SK-N-SH (cell line): ENCODE data around the gene RREB1. TPM values are rescaled to one million over a fixed set of nuclear protein-coding genes. Genes with fewer than 3 reads are reported as not detected.

ENCODE experiments used
- CTCF ChIA-PET: fragments of 300-600, 350-600 bp; formaldehyde crosslinking; extraction: SDS; loops from one replicate; lab custom pipeline; 2021; lab: Yijun Ruan, JAX
- POLR2A ChIA-PET: fragments of 350-600 bp; sonication (Branson Sonifier 250); formaldehyde crosslinking; extraction: SDS; loops from one replicate; lab custom pipeline; 2020; ENCODE audit warnings: antibody characterized with exemption, inconsistent platforms; lab: Yijun Ruan, JAX
- DNase-seq: peaks from one replicate; pipeline ENCODE4 v3.0.0; 2012
- H2AFZ ChIP-seq: fragments of 200-600 bp; sonication (generic); 2 replicates; pipeline ENCODE4 v1.8.1; 2016; ENCODE audit warnings: antibody characterized with exemption, mild to moderate bottlenecking, low read depth
- H3F3A ChIP-seq: fragments of 200-600 bp; sonication (generic); replicated peaks from 2 replicates; pipeline ENCODE3; 2016; ENCODE audit warnings: antibody characterized with exemption, mild to moderate bottlenecking; ENCODE audit not compliant: insufficient read depth
- H3K27ac ChIP-seq, 2 experiments: fragments of 200-500 bp in 1 of 2; fragments of 200-600 bp in 1 of 2; sonication (Bioruptor generic) in 1 of 2; sonication (generic), shearing (Covaris generic) in 1 of 2; 2 replicates each; pipeline versions ENCODE4 v1.5.1 to v1.6.1; 2014 to 2016; ENCODE audit warnings: low read depth in 2 of 2, inconsistent platforms in 1 of 2, low read length in 1 of 2, mild to moderate bottlenecking in 1 of 2, mixed read lengths in 1 of 2
- H3K27me3 ChIP-seq: fragments of 200-600 bp; sonication (generic), shearing (Covaris generic); 2 replicates; pipeline ENCODE4 v1.6.1; 2016; ENCODE audit warnings: mixed run types; ENCODE audit not compliant: insufficient read depth
- H3K36me3 ChIP-seq, 2 experiments: fragments of 200-500 bp in 1 of 2; fragments of 200-600 bp in 1 of 2; sonication (Bioruptor generic) in 1 of 2; sonication (generic) in 1 of 2; replicated peaks in 1 of 2; 2 replicates each; pipeline versions ENCODE3 to v1.5.1; 2014 to 2016; ENCODE audit warnings: low read length in 1 of 2, mild to moderate bottlenecking in 1 of 2; ENCODE audit not compliant: insufficient read depth in 2 of 2, control insufficient read depth in 1 of 2
- H3K4me1 ChIP-seq, 2 experiments: fragments of 200-500 bp in 1 of 2; fragments of 200-600 bp in 1 of 2; sonication (Bioruptor generic) in 1 of 2; sonication (generic), shearing (Covaris generic) in 1 of 2; 2 replicates each; pipeline versions ENCODE4 v1.5.1 to v1.6.1; 2014 to 2016; ENCODE audit warnings: low read depth in 1 of 2, low read length in 1 of 2, mixed run types in 1 of 2; ENCODE audit not compliant: insufficient read depth in 2 of 2, control insufficient read depth in 1 of 2
- H3K4me2 ChIP-seq: fragments of 200-600 bp; sonication (generic), shearing (Covaris generic); 2 replicates; pipeline ENCODE4 v1.6.1; 2017; ENCODE audit warnings: mixed run types
- H3K4me3 ChIP-seq, 2 experiments: fragments of 200-500 bp in 1 of 2; fragments of 200-600 bp in 1 of 2; sonication (Bioruptor generic) in 1 of 2; sonication (generic), shearing (Covaris generic) in 1 of 2; 2 replicates each; pipeline versions ENCODE4 v1.5.1 to v1.8.1; 2014 to 2016; ENCODE audit warnings: low read depth in 2 of 2, inconsistent platforms in 1 of 2, low read length in 1 of 2, mild to moderate bottlenecking in 1 of 2, mixed read lengths in 1 of 2, moderate library complexity in 1 of 2
- H3K79me2 ChIP-seq: fragments of 200-600 bp; sonication (generic); 2 replicates; pipeline ENCODE4 v1.8.1; 2017; ENCODE audit warnings: mild to moderate bottlenecking; ENCODE audit not compliant: insufficient read depth
- H3K9ac ChIP-seq: fragments of 200-600 bp; sonication (generic); 2 replicates; pipeline ENCODE4 v1.6.1; 2017; ENCODE audit warnings: mixed run types
- H3K9me2 ChIP-seq: fragments of 200-600 bp; sonication (generic); 2 replicates; pipeline ENCODE4 v1.6.1; 2017; ENCODE audit warnings: mixed run types
- H3K9me3 ChIP-seq: fragments of 200-600 bp; sonication (generic); 2 replicates; pipeline ENCODE4 v1.6.1; 2017; ENCODE audit warnings: mixed run types, mild to moderate bottlenecking, moderate library complexity
- H4K20me1 ChIP-seq: fragments of 200-600 bp; sonication (generic); 2 replicates; pipeline ENCODE4 v1.6.1; 2017; ENCODE audit warnings: mild to moderate bottlenecking, mixed run types; ENCODE audit not compliant: insufficient read depth
- EZH2phosphoT487 ChIP-seq: fragments of 200-600 bp; sonication (generic); IDR thresholded peaks from 2 replicates; pipeline ENCODE4 v1.6.1; 2017; ENCODE audit warnings: low read depth, mixed run types, mild to moderate bottlenecking, antibody characterized with exemption, moderate library complexity, borderline replicate concordance
- FOSL2 ChIP-seq: IDR thresholded peaks from 2 replicates; pipeline ENCODE4 v1.4.0; 2012; ENCODE audit warnings: low read depth, mild to moderate bottlenecking, moderate library complexity, borderline replicate concordance
- FOXJ3 ChIP-seq: sonication (generic); formaldehyde crosslinking; IDR thresholded peaks from 2 replicates; pipeline ENCODE4 v1.5.1; 2020; ENCODE audit warnings: mild to moderate bottlenecking, missing genetic modification reagents
- FOXM1 ChIP-seq: IDR thresholded peaks from 2 replicates; pipeline ENCODE4 v1.4.0; 2012; ENCODE audit warnings: low read depth, mild to moderate bottlenecking
- MAX ChIP-seq: IDR thresholded peaks from 2 replicates; pipeline ENCODE4 v1.4.0; 2012; ENCODE audit warnings: low read depth
- NFIC ChIP-seq: IDR thresholded peaks from 2 replicates; pipeline ENCODE4 v1.4.0; 2012; ENCODE audit warnings: borderline replicate concordance
- NRF1 ChIP-seq: IDR thresholded peaks from 2 replicates; pipeline ENCODE4 v1.6.1; 2012; ENCODE audit warnings: low read depth, mild to moderate bottlenecking, low read length
- PBX3 ChIP-seq: IDR thresholded peaks from 2 replicates; pipeline ENCODE4; 2012
- POLR2AphosphoS5 ChIP-seq: IDR thresholded peaks from 2 replicates; pipeline ENCODE4 v1.6.1; 2012; ENCODE audit warnings: low read depth, low read length
- RAD21 ChIP-seq: IDR thresholded peaks from 2 replicates; pipeline ENCODE4 v1.6.1; 2012; ENCODE audit warnings: mild to moderate bottlenecking, low read length
- RXRA ChIP-seq: IDR thresholded peaks from 2 replicates; pipeline ENCODE4 v1.4.0; 2012; ENCODE audit warnings: low read depth, mild to moderate bottlenecking, borderline replicate concordance
- SIN3A ChIP-seq: IDR thresholded peaks from 2 replicates; pipeline ENCODE4 v1.6.1; 2012; ENCODE audit warnings: low read depth, mild to moderate bottlenecking, low read length, moderate library complexity, borderline replicate concordance
- SMC3 ChIP-seq: IDR thresholded peaks from 2 replicates; pipeline ENCODE4 v1.6.1; 2012; ENCODE audit warnings: low read depth, low read length, improper control_type of control experiment
- TAF1 ChIP-seq: IDR thresholded peaks from 2 replicates; pipeline ENCODE4 v1.6.1; 2012; ENCODE audit warnings: low read depth, mild to moderate bottlenecking, low read length, moderate library complexity, borderline replicate concordance
- WGBS: methylation state at CpG from one replicate; pipeline ENCODE4 v1.1.6; 2017; ENCODE audit warnings: low lambda C conversion rate; 5-methylcytosine and 5-hydroxymethylcytosine counted together
- polyA plus RNA-seq, 3 experiments: library from polyadenylated mRNA; depleted of rRNA; stranded (reverse); fragments of >200 nt; gene quantifications; 2 replicates each; pipeline ENCODE4 v1.2.3, GENCODE V29; 2012

Gene RREB1
- polyA plus RNA-seq, 1 of the 3 experiments (the other 2 are of a cell fraction), result 2.0 TPM

- Histone ChIP-seq H3K9me2 (no peaks in the 10 kb centered on the region), H3K9me3 (no peaks in the 10 kb centered on the region), H4K20me1 (no peaks in the 10 kb centered on the region), H3K4me2 (no peak overlapping the region), H3K4me3 (no peak overlapping the region), H3K36me3 (no peaks in the 10 kb centered on the region), H3K4me1 (no peaks in the 10 kb centered on the region), H3K79me2 (no peaks in the 10 kb centered on the region), H3K27ac (no peak overlapping the region), H3F3A (no peaks in the 10 kb centered on the region), H3K9ac (no peak overlapping the region), H3K27me3 (no peaks in the 10 kb centered on the region), H2AFZ (no peak overlapping the region)
- WGBS, result 66% methylated on average over 11 of the region's 11 CpGs
- ChIA-PET CTCF (no interaction called here), POLR2A (no interaction called here)
- no peak for DNase-seq
- no peak for TF ChIP-seq POLR2AphosphoS5
- no peak for TF ChIP-seq TAF1
- no peak for TF ChIP-seq NFIC
- TF ChIP-seq SMC3, result no peak
- TF ChIP-seq PBX3, result no peak
Measured at GRCh38 chr6:7062451-7063162, 45.2 kb upstream of the RREB1 start.

DNA sequence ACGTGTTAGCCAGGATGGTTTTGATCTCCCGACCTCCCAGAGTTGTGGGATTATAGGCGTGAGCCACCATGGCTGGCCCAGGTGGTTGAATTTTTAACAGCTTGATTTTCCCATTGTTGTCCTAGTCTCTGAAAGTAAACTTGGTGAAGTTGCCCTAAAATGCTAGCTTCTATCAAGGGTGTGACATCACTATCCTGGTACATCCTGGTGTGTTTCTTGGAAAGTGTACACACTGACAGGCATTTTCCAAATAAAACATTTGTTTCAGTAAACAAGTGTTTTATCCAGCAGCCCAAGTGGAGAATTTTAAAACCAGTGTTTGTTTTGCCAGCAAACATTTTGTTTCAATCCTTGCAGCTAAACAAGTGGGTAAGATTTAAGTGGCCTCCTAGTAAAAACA is 40.5 kb upstream of the RREB1 start:
- Histone ChIP-seq H3K9me3 (no peaks in the 10 kb centered on the region), H3K4me2 (no peak overlapping the region), H3K4me1 (no peaks in the 10 kb centered on the region), H2AFZ (no peak overlapping the region)
- WGBS, result 47% methylated on average over 3 of the region's 3 CpGs
- TF ChIP-seq RXRA, result no peak
- TF ChIP-seq MAX, result no peak
- TF ChIP-seq FOXJ3 (CRISPR knock-in tag), result no peak
- no peak for TF ChIP-seq SIN3A
- no peak for TF ChIP-seq RAD21
- TF ChIP-seq EZH2phosphoT487, result no peak
- no peak for TF ChIP-seq FOSL2
- TF ChIP-seq NRF1, result no peak
- TF ChIP-seq FOXM1, result no peak
- TF ChIP-seq, all 33 proteins: peak for 0
- Histone ChIP-seq H3K27me3 (no peaks in the 10 kb centered on the region), H4K20me1 (no peaks in the 10 kb centered on the region), H3K9ac (no peak overlapping the region), H3K36me3 (no peaks in the 10 kb centered on the region), H3K27ac (no peak overlapping the region), H3K79me2 (no peaks in the 10 kb centered on the region), H3F3A (no peaks in the 10 kb centered on the region), H3K4me3 (no peak overlapping the region), H3K9me2 (no peaks in the 10 kb centered on the region)
- ChIA-PET CTCF (no interaction called here), POLR2A (no interaction called here)
- no peak for DNase-seq
